DMS53 (cell line): ENCODE results near the gene LY86.
A peak's percentile ranks its signal among the peaks of the same experiment; 100 is the strongest.

Experiments used
- DNase-seq: peaks from one replicate; lab custom pipeline; 2025; lab: John Stamatoyannopoulos, UW

Gene LY86

DNA sequence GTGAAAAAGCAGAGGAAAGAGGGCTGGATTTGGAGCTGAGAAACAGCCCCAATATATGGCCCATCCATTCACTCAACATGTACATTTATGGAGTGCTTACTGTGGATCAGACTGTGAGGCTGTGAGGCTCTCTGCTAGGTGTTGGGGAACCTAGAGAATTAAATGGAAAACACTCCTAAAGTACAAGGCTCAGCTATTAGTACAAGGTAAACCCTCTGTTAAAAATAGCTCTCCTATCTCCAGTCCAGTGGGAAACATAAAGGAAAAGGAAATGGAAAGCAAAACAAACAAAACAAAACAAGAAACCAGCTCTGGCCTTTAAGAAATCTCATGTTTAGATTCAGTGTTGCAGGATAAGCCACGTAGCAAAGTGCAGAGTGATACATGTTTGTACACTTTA, 35.0 kb downstream of the LY86 start:
- no peak for DNase-seq

DNA sequence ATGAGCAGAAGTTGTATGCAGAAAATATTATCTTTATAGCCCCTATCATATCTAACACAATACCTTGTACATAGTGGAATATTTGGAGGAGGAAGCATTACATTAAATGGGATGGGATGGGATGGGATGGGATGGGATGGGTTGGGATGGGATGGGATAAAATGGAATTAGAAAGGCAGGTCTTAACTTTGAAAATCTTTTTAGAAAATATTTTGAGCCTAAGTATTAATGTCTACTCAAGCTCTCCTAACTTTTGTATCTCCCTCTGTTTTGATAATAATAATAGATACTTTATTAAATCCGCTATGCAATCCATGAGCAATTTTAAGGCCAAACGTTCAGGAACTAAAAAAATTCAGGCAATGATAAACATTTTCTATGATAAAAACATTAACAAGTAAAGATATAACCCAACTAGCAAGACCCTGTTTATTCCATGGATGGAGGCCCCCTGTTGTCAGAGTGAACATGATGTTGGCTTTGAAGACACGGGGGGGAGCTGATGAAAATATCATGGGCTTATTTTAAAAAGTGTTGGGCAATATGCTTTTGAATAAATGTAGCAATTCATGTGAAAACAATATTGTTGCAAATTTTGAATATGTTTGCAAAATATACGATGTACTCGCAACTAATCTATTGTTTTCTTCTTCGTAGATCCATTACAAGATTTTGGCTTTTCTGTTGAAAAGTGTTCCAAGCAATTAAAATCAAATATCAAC, 35.9 kb downstream of the LY86 start:
- no peak for DNase-seq

DNA sequence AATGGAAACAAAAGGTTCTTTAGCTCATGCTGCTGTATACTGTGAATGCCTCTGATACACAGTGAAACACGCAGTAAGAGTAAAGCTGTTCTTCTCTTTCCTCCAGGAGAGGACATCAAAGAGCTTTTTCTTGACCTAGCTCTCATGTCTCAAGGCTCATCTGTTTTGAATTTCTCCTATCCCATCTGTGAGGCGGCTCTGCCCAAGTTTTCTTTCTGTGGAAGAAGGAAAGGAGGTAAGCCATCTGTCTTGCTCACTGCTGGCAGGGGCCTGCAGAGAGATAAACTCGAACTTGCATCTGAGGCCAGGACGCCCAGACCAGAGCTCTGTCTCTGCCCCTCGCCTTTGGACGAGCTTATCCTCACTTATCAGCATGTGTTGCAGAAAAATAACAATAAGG, 37.7 kb downstream of the LY86 start:
- no peak for DNase-seq

DNA sequence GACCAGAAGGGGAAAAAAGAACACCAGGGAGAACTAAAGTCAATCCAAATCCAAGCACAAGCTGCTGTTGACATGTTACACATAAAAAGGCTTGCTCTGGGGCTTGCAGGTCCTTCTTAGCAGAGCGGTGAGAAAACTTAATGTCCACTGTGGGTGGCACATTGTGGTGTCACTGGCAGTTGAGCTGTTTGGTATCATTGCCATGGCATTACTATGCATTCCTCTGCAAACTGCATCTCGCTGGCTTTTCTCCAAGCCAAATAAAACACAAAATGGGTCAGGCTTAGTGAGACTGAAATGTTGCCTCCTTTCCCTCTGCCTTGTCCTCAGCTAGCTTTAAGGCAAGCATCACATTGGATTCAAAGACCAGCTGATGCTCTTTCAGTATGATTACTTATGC, 40.9 kb downstream of the LY86 start:
- peak; percentile 13 for DNase-seq

DNA sequence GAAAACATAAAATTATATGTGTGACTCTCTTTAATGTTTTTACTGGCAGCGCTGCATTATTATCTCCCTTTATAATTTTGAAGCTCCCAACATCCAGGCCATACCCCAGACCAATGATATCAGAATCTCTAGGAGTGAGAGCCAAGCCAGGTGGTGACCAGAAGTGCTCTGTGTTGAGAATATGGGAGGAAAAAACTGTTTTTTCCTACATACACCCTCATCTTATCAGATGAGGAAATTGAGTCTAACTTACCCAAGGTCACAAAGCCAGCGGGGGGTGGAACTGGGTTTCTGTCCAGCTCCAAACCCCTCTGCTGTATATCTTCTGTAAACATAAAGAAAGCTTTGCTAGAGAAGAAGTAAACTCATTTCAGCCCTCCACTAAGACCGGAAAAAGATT, 42.5 kb downstream of the LY86 start:
- DNase-seq = no peak

DNA sequence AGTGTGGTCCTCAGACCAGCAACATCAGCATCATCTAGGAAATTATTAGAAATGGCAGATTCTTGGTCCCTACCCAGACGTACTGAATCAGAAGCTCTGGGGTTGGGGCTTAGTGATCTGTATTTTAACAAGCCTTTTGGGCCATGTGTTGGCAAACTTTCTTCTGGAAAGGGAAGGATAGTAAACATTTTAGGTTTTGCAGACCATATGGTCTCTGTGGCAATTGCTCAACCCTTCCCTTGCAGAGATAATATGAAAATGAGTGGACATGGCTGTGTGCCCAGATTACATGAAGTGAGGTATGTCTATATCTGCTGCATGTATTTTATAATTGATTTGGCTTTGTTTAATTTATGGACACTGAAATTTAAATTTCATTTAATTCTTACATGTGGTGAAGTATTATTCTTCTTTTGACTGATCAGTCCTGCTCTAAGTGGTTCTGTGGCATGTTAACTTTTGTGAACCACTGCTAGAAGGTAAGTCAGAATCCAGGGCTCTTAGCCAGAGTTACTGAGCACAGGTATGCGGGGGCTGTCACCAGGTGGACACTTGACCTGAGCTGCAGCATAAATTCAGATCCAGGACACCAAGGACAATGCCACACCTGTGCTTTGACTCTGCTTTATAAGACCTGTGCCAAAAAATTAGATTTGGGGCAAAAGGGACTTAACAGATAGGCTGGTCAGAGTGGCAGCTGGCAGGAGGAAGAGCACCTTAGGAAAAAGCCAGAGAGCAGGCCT, 43.2 kb downstream of the LY86 start:
- no peak for DNase-seq

DNA sequence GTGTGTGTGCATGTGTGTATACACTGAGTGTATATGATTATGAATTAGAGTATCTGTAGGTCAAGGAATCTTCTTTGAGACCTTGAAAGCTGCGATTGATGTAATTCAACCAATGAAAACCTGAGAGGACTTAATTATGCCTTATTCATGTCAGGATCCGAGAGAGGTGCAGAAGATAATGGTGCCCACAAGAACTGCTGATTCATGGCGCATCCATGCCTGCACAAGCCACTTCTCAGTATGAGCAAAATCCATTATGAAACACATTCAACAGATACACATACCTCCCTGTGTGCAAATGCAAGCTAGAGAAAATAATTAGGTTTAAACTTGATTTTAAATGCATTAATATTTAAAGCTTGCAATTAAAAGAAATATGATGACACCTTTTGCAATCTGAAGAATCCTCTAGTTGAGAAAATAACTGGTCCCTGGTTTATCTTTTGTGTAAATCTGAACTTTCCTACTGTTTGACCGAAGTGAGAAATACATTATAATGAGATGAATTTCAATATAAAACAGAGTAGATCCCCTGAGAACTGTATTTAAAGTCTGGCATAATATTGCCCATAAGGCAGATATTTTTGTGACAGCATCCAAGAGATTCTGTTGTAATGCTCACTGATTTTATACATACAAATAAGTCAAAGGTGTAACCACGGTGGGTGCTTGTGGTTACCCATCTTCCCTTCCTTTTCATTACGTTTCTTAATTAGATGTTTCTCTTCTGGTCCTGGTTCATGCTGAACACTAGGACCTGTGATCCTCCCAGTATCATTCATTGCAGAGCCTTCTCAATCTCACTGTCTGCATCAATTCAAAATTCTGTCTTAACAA, 45.6 kb downstream of the LY86 start:
- DNase-seq = no peak

DNA sequence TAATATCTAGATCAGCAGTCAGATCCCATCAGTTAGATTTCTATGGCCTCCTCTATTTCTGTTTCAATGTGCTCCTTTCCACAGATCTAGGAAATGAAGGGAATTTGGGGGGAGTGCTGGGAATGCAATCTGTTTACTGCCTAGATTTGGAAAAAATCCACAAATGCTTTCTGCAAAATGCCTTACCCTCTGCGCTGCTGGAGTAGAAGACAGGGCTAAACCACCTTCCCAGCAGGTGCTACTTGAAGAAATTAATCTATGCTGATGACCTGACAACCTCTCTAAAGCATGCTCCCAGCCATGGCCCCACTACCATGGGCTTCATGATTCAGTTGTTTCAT, 46.2 kb downstream of the LY86 start:
- no peak for DNase-seq

DNA sequence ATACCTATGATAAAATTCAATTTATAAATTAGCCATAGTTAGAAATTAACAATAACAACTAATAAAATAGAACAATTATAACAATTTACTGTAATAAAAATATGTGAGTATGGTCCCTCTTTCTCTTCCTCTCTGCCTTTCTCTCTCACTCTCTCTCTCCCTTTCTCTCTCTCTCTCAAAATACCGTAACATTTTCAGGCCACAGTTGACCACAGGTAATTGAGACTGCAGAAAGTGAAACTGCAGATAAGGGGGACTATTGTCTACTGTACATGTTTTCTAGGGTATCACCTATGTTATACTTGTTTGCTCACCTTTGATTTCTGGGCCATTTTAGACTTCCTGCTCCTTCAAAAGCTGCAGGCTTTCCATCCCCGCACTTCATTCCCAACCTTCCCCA, 46.8 kb downstream of the LY86 start:
- DNase-seq = no peak

DNA sequence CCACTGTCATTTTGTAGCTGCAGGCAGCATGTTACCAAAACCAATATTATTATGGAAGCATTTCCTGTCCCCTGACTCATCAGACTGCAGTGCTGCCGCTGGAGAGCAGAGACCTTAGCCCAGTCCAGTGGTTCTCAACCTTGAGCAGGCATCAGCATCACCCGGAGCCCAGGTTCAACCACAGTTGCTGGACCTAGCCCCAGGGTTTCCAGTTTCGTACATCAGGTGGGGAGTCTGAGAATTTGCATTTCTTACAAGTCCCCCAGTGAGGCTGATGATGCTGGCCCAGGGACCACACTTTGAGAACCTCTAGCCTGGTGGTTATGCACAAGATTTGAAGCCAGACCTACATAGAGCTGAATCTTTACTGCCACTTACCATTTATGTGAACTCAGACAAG, 47.3 kb downstream of the LY86 start:
- DNase-seq = no peak

DNA sequence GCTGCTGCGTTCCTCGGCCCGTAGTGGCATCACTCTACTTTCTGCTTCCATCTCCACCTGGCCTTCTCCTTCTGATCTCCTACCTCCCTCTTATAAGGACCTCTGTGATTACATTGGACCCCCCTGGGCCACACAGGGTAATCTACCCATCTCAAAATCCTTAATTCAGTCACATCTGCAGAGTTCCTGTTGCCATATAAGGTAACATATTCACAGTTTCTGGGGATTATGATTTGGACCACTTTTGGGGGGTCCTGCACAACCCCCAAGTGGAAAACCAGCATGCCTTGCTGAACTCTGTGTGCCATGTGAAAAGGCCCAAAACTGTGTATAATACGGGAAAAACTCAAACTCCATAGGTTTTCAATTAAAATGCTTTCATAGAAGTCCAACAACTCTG, 51.1 kb downstream of the LY86 start:
- DNase-seq = no peak

DNA sequence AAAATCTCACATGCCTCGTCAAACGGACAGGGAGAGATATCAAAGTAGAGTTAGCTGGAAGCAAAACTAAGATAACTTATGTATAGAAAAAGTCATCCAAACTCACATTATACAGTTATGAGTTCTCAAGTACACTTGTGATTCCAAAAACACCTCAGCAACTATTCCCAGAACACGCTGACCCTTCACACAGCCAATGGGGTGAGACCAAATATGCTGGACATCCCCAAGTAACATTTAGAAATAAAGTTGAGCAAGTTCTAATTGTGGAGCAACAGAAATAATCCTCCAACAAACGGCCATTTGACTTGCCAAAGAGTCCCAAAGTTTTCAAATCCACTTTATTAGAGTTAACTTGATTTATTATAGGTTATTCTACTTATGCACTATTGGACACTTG, 52.4 kb downstream of the LY86 start:
- DNase-seq = no peak

DNA sequence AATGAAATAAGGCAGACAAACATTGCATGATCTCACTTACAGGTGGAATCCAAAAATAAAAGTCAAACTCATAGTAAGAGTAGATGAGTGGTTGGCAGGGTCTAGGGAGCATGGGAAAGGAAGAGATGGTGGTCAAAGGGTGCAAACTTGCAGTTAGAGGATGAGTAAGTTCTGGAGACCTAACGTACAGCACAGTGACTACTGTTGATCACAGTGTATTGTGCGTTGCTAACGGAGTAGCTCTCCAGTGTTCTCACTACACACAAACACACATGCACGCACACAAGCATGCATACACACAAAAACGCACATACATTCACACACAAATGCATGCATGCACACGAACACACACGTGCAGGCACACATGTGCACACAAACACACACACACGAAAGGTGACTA, 54.9 kb downstream of the LY86 start:
- DNase-seq = no peak

DNA sequence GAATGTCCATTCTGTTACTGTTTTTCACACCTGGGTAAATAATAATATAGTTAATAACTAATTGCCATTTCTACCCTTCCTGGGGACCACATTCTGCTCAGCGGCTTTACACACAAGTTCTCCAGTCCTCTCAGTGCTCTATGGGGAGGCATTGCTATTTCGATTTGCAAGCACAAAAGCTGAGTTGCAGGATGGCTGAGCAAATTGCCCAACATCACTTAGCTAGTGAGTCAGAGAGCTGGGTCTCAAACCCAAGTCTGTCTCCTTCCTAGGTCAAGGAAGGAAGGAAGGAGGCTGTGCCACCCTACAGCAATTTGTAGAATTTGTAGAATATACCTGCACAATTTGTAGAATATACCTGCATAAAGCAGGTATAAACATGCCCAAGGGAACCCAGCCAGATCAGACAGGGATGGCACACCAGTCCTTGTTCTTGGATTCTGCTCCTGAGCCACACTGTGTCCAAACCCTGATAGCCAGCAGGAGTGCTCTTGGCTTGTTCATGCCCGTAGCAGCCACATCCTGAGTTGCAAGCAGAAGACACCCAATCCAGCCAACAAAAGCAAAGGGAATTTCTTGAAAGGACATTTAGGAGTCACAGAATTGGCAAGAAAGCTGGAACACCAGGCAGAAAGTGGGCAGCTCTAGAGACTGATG, 56.9 kb downstream of the LY86 start:
- no peak for DNase-seq

DNA sequence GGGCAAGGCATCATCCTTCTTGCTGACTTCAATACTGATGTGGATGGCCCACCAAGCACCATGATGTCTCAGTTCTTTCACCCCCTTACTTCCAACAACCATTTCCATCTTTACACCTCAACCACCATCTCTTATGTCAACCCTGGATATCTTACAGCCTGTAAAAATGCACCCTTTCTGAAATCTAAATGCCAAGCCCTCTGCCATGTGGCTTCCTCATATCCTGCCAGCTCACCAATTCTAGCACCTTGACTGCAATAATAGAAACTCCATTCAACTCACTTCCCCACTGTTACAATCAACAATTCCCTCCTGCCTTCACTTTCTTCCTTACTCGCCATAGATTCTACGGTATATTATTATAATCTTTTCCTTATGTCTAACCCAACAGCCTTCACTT, 57.9 kb downstream of the LY86 start:
- DNase-seq = no peak

DNA sequence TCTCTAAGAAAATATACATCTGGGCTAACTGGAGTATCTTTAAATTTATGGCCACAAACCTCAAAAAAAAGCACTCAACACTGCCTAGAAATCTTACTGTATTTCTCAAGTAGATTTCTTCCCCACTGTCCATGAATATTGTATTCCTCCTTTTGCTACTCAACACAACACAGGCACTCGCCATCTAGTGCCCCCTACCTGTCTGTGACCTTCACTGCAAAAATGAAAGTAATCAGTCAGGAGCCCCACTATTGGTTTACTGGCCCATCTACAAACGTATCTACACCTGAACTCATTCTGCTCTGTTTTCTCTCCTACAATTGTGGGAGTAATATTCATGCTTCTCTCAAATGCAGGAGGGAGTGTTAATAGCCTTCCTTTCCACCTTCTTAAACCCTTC, 58.3 kb downstream of the LY86 start:
- peak; percentile 7 for DNase-seq

DNA sequence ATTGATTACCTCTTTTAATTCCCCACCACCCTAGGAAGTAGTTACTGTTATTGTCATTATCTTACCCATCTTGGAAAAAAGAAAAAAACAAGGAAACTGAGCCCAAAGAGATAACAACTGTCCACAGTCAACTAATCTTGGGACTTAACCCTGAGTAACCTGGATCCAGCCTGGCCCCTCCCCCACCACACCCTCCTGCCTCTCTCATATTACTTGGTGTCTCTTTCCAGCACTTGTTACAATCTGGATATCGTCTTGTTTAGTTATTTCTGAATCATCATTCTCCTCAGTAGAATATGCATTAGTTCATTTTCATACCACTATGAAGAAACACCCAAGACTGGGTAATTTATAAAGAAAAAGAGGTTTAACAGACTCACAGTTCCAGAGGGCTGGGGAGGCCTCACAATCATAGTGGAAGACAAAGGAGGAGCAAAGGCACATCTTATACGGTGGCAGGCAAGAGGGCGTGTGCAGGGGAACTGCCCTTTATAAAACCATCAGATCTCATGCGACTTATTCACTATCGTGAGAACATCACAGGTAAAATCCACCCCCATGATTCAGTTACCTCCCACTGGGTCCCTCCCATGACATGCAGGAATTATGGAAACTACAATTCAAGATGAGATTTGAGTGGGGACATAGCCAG, 60.3 kb downstream of the LY86 start:
- no peak for DNase-seq

DNA sequence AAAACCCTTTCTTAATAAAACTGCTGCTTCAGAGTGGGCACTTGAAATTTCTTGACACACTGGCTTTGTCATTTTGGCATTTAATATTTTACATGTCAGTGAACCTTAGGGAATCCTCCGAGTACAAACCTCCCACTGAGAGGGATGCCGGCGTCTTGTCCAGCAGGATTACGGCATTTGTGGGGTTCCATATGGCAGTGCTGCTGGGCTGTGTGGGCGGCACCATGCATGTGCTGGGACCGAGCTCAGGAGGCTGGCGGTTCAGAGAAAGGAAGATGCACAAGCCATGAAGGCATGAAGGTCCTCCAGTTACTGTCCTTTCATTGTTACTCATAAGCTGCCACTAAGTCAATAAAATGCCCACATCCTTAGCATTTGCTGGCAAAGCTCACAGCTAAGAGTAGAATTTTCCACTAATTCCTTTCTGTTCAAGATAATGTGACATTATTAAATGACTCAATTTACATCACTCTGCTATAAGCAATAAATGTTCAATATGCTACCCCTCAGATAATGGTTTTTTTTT, 61.4 kb downstream of the LY86 start:
- DNase-seq = no peak

DNA sequence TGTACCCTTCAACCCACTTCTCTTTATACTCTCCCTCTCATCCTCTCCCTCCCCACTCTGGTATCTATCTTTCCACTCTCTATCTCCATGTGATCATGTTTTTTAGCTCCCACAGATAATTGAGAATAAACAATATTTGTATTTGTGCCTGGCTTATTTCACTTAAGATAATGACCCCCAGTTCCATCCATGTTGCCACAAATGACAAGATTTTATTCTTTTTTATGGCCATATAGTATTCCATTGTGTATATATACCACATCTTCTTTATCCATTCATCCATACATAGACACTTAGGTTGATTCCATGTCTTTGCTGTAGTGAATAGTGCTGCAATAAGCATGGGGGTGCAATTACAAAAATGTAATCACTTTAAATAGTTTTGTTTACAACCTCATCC, 62.3 kb downstream of the LY86 start:
- DNase-seq = no peak

DNA sequence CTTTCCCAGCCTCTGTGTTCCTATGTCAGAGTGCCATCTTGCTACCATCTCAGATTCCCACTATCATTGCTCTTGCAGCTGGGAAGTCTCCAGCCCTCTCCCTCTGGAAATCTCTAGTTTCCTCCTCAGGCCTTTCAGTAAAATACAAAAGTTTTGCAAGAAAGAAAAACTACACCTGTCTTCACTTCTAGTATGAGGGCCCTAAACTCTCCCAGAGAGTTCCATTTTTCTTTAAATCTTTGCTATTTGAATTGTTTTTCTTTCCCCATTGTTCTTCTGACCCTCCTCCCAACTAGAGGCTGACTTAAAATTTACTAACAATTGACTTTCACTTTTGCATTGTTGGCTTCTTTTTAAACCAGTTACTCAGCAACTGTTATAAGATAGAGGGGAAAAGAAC, 62.8 kb downstream of the LY86 start:
- DNase-seq = no peak

DNA sequence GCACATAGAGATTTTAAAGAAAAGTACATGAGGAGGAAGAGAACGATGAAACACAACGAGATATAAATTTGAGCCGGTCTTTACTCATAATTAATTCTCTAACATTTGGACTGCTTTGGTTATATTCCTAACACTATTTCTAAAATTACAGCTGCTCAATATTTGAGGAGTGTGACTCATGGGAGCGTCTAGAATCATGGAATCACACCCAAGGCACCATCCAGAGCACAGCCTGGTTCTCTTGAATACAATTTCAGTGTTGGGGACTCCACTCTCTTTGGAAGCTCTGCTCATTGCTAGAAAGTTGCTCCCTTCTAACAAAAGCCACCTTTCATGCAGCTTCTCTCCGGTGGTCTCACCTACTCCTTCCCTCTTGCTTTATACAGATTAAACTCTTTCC, 64.4 kb downstream of the LY86 start:
- DNase-seq = no peak
